Measurements from ENCODE around the gene PGAP2.

PGAP2 gene

DNA sequence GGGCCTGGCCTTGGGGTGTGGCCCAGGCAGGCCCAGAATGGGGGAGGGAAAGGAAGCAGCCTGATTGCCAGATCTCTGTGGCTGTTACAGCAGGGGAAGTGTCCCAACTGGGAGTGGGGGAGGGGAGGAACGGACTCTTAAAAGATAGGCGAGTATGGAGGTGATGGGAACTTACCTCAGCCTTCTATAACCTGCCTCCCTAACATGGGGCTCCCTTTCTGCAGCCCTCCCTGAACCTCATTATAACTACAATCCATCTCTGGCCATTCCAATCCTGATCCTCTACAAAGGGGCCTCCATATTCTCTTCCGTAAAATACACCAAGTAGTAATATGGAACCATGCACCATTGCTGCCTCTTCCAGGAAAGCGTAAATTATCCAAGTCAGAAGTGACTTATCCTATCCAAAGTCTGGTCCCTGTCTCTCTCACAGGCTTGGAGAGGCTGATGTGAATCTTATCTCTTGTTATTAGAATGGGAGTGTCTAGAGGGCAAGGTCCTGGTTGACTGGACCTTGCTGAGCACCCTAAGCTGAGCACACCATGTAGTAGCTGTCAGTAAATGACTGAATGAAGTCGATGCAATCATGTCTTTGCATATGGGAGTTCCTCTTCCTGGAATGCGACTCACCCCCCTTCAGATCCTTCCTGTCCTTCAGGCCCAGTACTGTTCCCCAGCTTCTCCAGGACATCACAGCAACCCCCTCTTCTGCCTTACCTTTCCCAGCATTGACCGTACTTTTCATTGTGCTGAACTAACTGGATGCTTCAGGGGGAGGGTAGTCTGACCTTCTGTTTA, 26.5 kb downstream of the PGAP2 start:
- DNase-seq = no peak

DNA sequence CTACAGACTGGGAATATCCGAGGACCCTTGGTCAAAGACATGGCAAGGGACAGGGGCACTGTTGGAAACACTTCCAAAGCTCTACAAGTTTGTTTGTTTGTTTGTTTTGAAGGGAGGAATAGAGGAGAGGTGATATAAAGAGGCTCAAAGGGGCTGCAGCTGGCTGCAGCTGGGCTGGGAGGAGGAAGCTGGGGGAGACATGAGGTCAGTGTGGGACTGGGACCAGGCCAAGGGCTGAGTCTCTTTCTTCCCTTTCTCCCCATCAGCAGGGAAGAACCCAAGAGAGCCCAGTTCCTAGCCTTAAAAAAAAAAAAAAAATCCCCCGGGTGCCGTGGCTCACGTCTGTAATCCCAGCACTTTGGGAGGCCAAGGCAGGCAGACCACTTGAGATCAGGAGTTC, 27.4 kb downstream of the PGAP2 start:
- no peak for DNase-seq

GRCh38 chr11:3836903-3837302, 28.5 kb downstream of the PGAP2 start:
- DNase-seq = no peak

- DNase-seq = no peak
These were observed 29.4 kb downstream of the PGAP2 start for GRCh38 chr11:3837793-3838192.

GRCh38 chr11:3838504-3838903, 30.1 kb downstream of the PGAP2 start:
- DNase-seq = no peak

DNA sequence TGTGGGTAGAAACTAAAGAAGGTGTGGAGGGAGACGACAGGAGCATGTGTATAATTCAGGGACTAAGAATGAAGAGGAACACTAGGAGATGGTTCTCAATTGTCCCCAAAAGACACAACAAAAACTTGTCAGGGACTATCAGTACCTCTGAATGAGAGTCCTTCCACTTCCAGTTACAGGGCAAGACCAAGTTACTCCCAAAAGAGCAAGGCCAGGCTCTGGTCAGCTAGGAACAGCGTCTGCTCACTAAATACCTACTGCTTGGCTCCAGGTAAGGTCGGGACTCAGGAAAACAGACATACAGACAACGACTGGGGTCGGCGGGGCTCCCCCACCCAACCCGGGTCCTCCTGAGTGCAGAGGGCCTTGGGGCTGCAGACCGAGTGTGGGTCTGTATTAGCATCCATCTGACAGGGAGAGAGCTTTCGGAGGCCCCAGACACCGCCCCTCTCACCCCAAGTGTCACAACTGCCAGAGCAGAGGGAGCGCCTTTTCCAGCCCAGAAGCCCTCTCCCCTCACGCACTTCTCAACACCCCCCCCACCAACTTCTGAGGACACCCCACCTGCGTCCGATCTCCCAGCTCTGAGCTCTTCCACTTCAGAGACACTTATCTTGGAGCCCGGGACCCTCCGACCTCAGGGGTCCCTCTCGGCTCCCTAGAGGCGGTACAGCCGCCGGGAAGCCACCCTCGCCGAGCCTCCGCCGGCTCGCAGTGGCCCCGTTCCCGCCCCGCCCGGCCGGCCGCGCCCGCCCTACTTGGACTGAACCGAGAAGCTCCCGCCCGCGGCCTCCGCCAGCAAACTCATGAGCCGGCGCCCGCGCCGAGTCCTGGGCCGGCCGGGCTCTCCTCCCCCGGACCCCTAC, 31.9 kb downstream of the PGAP2 start:
- DNase-seq = no peak

DNA sequence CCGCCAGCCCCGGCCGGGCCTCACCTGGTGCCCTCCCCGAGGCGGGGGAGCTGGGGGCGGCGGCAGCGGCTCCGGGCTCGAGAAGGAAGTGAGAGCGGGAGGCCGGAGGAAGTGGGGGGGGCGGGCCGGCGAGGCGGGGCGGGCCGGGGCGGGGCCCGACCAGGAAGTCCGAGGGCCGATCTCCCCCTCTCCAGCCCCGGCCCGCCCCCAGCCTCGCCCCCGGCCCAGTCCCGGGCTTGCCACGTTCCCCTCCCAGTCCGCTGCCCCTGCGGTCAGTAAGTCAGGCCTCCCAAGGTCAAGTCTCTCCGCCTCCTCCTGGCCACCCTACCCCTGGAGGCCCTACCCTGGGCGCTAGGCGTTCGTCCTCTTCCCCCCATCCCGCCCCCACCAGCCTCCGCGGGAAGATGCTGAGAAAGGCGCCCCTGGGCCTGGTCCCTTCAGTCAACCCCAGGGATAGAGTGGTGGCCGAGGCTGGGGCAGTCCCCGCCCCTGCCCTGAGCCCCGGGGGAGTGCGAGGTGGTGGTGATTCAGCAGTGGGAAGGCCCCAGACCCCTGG, 32.6 kb downstream of the PGAP2 start, which contains the start of gene RHOG:
Gene RHOG (minus strand): TSS at position 90 of the 556 bp plus-strand sequence. CDS start 12,821 bp downstream, outside the sequence.
- peak; percentile 48 for DNase-seq

GRCh38 chr11:3841426-3842350, 33.3 kb downstream of the PGAP2 start:
- DNase-seq = peak; percentile 66

GRCh38 chr11:3843326-3843725, 35.0 kb downstream of the PGAP2 start:
- DNase-seq = no peak

- DNase-seq = no peak
These were observed 36.9 kb downstream of the PGAP2 start for GRCh38 chr11:3845246-3845645.

DNA sequence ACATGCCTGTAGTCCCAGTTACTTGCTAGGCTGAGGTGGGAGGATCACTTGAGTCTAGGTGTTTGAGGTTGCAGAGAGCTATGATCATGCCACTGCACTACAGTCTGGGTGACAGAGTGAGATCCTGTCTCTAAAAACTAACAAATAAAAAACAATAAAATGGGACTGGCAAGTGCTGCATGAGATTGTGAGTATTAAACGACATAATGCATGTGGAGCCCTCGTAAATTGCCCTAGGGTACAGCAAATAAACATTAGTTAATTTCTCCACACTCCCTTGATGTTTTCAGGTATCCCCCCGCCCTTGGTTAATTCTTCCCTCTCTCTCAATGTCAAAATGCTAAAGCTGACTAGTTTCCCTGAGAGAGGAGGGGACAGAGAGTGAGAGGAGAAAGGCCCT, 37.3 kb downstream of the PGAP2 start:
- no peak for DNase-seq

DNA sequence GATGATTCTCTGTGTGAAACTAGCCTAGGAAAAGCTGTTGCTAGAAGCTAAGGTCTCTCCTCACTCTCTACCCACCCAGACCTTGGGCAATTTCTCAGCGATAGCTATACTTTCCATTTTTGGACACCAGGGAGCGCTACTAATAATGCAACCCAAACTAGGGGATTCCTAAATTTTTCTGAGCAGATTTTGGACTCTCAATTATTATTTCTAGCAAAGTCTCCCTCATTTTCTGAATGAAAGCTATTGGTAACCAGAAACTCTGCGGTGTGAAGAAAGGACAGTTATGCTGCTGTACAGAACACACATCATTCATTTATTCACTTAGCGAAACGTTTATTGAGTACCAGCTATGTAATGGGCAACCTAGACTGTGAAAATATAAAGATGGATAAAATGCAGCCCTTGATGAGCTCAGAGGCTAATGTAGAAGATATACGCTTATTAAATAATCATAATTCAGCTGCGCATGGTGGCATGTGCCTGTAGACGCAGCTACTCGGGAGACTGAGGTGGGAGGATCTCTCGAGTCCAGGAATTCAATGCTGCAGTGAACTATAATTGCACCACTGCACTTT, 41.0 kb downstream of the PGAP2 start:
- no peak for DNase-seq

DNA sequence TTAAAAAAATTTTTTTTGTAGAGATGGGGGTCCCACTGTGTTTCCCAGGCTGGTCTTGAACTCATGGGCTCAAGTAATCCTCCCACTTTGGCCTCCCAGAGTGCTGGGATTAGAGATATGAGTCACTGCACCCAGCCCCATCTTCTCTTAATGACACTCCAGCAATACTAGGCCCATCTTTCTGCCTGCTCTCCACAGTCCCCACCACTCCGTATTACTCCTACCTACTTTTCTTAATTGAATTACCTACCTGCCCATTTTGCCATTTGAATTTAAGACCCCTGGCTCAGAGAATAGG, 45.1 kb downstream of the PGAP2 start:
- DNase-seq = no peak

GRCh38 chr11:3853899-3854659, 45.7 kb downstream of the PGAP2 start:
- DNase-seq = no peak

- no peak for DNase-seq
These were observed 46.3 kb downstream of the PGAP2 start for GRCh38 chr11:3854660-3854976.

DNA sequence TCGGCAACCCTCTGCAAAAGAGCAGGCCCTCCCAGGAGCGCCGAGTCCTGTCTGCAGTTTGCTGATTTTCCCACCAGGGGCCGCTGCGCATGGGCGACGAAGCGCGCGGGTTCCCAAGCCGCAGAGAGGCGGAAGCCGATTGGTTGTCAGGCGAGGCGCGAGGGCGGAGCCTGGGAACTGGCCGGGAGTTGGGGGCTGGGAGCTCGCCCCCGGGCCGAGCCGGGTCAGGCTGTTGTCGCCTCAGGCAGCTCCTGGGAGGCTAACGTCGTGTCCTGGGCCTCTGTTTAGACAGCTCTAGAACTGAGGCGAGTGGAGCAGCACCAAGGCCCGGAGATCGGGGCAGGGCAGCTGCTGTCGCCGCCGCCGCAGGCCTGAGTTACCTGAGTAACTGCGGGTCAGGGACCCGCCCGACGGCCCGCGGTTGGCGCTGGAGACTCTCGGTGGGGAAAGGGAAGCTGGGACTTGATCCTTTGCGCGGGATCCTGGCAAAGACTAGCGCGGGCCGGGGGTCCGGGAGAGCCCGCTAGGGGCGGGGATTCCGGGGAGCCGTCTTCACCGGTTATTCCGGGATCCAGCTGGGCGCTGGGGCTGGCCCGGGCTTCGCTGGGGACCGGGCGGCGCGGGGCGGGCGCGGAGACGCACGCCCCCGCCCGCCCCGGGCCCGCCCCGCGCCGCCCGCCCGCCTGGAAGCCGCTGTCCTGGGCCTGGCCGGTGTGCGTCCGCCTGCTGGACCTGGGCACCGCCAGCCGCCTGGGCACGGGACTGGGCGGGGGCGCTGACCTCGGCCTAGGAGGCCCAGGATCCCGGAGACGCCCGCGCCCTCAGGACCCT, 46.8 kb downstream of the PGAP2 start, which contains the start of gene STIM1:
Gene STIM1 (plus strand): TSS at position 688 of the 831 bp plus-strand sequence. CDS start 607 bp downstream, outside the sequence.
- DNase-seq = peak; percentile 89

DNA sequence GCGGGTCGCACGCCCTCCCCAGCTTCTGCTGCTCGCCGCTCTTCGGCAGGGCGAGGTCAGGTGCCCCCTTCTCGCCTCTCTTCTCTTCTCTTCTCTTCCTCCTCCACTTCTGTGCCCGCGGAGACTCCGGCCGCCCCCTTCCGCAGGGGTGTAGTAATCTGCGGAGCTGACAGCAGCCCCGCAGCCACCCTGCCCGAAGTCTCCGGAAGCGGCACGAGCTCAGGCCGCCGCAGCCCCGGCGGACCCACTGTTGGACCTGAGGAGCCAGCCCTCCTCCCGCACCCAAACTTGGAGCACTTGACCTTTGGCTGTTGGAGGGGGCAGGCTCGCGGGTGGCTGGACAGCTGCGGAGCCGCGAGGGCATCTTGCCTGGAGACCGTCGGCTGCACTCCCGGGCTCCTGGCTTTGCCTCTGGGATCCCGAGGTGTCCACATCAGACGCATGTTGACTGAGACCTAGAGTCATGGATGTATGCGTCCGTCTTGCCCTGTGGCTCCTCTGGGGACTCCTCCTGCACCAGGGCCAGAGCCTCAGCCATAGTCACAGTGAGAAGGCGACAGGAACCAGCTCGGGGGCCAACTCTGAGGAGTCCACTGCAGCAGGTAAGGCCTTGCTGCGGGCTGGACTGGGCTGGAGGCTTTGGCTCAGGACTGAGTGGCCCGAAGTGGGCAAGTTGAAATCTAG, 47.6 kb downstream of the PGAP2 start:
- no peak for DNase-seq

DNA sequence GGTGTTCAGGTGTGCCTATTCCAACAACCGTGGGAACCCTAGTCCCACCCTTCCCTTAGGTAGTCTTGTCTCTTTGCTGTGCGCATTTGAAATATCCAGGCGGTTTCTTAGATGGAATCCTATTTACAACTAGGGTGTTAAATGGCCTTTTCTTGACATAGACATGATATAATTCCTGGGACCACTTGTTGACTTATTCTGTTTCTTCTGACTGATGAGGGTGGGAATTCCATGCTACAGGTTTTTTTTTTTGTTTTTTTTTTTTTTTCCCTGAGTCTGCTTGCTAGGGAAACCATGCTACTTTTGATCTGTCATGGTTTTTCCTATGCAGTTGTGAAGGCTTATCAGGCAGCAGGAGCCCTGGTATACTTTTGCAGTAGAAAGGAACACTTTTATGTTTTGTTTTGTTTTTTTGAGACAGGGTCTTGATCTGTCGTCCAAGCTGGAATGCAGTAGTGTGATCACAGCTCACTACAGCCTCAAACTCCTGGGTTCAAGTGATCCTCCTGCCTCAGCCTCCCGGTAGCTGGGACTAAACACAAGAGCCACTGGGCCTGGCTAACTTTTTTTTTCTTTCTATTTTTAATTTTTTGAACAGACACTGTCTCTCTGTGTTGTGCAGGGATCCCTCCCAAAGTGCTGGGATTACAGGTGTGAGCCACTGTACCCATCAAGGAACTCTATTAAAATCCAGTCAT, 48.6 kb downstream of the PGAP2 start:
- no peak for DNase-seq

GRCh38 chr11:3857628-3858027, 49.3 kb downstream of the PGAP2 start:
- no peak for DNase-seq
